Endodermal cell (in vitro differentiated cells): ENCODE measurements around the gene CCHCR1. TPM values are rescaled to one million over a fixed set of nuclear protein-coding genes. Genes with fewer than 3 reads are reported as not detected.

ENCODE experiments used
- DNase-seq: peaks from one replicate; pipeline ENCODE4 v3.0.0-alpha.2; 2017
- H3K27ac ChIP-seq: 2 replicates; pipeline ENCODE4 v1.5.1; 2013; ENCODE audit warnings: mild to moderate bottlenecking, low read depth, low read length, moderate library complexity
- H3K27me3 ChIP-seq: 2 replicates; pipeline ENCODE4 v1.6.1; 2013; ENCODE audit warnings: mild to moderate bottlenecking, low read length, moderate library complexity; ENCODE audit not compliant: insufficient read depth, control insufficient read depth, poor library complexity, severe bottlenecking
- H3K36me3 ChIP-seq: 2 replicates; pipeline ENCODE4 v1.7.0; 2013; ENCODE audit warnings: mild to moderate bottlenecking, low read length, moderate library complexity; ENCODE audit not compliant: control insufficient read depth, insufficient read depth
- H3K4me1 ChIP-seq: one replicate; pipeline ENCODE4 v1.7.0; 2013; ENCODE audit warnings: low read length; ENCODE audit not compliant: control insufficient read depth, insufficient read depth
- H3K4me3 ChIP-seq: 2 replicates; pipeline ENCODE4 v1.5.1; 2013; ENCODE audit warnings: mild to moderate bottlenecking, low read length, moderate library complexity
- H3K9ac ChIP-seq: 2 replicates; pipeline ENCODE4 v1.6.1; 2013; ENCODE audit warnings: mild to moderate bottlenecking, low read length, moderate library complexity; ENCODE audit not compliant: poor library complexity, severe bottlenecking; ENCODE audit errors: extremely low read depth
- H3K9me3 ChIP-seq: 2 replicates; pipeline ENCODE4 v1.6.1; 2013; ENCODE audit warnings: mild to moderate bottlenecking, low read length, moderate library complexity; ENCODE audit not compliant: control insufficient read depth
- H3K27ac Mint-ChIP-seq: 2 replicates; pipeline ENCODE4 v1.8.0; 2020; ENCODE audit warnings: mixed read lengths
- H3K27me3 Mint-ChIP-seq: 2 replicates; pipeline ENCODE4 v1.8.0; 2021; ENCODE audit warnings: mild to moderate bottlenecking, mixed read lengths; ENCODE audit not compliant: insufficient read depth
- H3K36me3 Mint-ChIP-seq: 2 replicates; pipeline ENCODE4 v1.8.0; 2020; ENCODE audit warnings: low read depth, mixed read lengths
- H3K4me1 Mint-ChIP-seq: 2 replicates; pipeline ENCODE4 v1.8.0; 2020; ENCODE audit warnings: mixed read lengths
- H3K4me3 Mint-ChIP-seq: 2 replicates; pipeline ENCODE4 v1.8.0; 2020; ENCODE audit warnings: mild to moderate bottlenecking, moderate library complexity, mixed read lengths
- H3K9me3 Mint-ChIP-seq: 2 replicates; pipeline ENCODE4 v1.8.0; 2020; ENCODE audit warnings: mild to moderate bottlenecking, mixed read lengths
- CTCF ChIP-seq: fragments of 200-600 bp; sonication (generic); conservative IDR thresholded peaks from 2 replicates; pipeline ENCODE4 v1.5.0; 2021; ENCODE audit warnings: antibody characterized with exemption, mild to moderate bottlenecking
- WGBS, 2 experiments: methylation state at CpG; one replicate each; pipeline versions ENCODE4 v1.1.5 to v1.1.7; 2013; ENCODE audit warnings: missing lambda C conversion rate in 2 of 2, mixed read lengths in 1 of 2; ENCODE audit not compliant: insufficient coverage in 1 of 2, insufficient read length in 1 of 2; 5-methylcytosine and 5-hydroxymethylcytosine counted together
- total RNA-seq, 2 donors: library from RNA; stranded (reverse); fragmentation: NEBNext Ultra II Directional in 1 of 2; extraction: Animal tissue kit (Norgen Biotek cat#: 25700) in 1 of 2; gene quantifications; 2 replicates in 1 of 2; 3 replicates in 1 of 2; pipeline ENCODE4 v1.2.1, GENCODE V29; 2021

CCHCR1 gene
- total RNA-seq, 2 donors from 2014 or later: 56.5 to 73.6 TPM

DNA sequence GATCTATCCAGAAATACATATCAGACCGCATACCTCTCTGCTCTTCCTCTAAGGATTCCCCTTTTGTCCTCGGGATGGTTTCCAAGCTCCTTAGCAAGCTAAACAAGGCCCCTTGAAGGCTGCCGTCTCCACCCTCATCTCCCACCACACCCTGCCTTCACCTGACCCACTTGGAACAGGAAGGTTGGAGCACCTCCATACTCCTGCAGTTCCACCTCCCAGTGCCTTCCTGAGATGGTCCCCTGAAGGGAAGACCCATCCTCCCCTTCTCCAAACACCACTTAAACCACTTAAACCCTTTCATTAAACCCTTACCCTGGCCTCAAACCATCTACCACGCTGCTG, 21.4 kb upstream of the CCHCR1 start:
- Histone ChIP-seq H3K4me3 (no peak overlapping the region), H3K9ac (no peak overlapping the region), H3K4me1 (no peaks in the 10 kb centered on the region), H3K9me3 (no peaks in the 10 kb centered on the region), H3K27me3 (no peaks in the 10 kb centered on the region), H3K27ac (no peak overlapping the region), H3K36me3 (no peaks in the 10 kb centered on the region)
- no peak for DNase-seq
- H3K27me3 Mint-ChIP-seq: no peaks in the 10 kb centered on the region
- no peak overlapping the region for H3K27ac Mint-ChIP-seq
- no peak overlapping the region for H3K4me3 Mint-ChIP-seq
- TF ChIP-seq CTCF: no peak
- H3K36me3 Mint-ChIP-seq: no peaks in the 10 kb centered on the region
- H3K4me1 Mint-ChIP-seq: peaks cover 17% of the 10 kb centered on the region
- WGBS, 2 experiments: 91 to 93% methylated on average over 4 of the region's 4 CpGs
- no peaks in the 10 kb centered on the region for H3K9me3 Mint-ChIP-seq

DNA sequence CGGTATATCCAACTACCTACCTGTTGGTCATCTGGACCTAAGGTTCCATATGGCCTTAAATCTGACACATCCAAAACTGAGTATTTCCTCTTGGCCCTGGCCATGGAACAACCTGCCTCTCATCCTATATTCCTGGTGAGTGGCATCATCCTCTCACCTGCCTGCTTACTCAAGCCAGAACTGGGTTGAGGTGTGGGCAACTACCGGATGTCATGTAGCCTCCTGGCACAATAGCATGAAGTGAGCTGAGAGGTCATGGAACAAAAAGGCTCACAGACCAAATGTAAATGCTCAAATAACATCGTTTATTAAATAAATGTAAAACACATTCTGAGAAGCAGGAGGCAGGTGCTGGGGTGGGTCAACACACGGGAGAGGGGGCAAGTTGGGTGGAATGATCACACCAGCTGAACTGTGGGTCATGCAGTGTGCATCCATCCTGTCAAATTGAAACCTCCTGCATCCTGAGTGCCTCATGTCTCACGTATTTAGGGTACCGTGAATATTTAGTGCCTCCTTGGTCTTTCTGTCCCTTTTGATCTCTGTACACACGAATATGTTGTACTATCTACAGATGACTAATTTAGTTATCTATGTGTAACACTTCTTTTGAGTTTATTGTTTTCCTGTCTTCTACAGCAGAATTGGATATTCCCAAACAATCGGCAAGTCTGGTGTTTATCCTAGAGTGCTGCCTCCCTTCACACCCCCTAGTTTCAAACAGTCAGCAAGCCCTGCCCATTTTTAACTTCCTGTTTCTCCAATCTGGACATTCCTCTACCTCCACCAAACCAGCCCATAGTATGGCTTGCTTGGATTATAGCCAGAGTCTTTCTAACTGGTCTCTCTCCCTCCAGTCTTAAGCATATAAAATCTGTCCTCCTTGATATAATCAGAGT, 20.8 kb upstream of the CCHCR1 start:
- no peaks in the 10 kb centered on the region for H3K9me3 ChIP-seq
- no peaks in the 10 kb centered on the region for H3K27me3 ChIP-seq
- Mint-ChIP-seq H3K36me3 (no peaks in the 10 kb centered on the region), H3K27me3 (no peaks in the 10 kb centered on the region), H3K27ac (no peak overlapping the region), H3K9me3 (no peaks in the 10 kb centered on the region), H3K4me1 (peaks cover 13% of the 10 kb centered on the region), H3K4me3 (no peak overlapping the region)
- TF ChIP-seq CTCF: no peak
- H3K27ac ChIP-seq: no peak overlapping the region
- peaks cover 2% of the 10 kb centered on the region for H3K4me1 ChIP-seq
- DNase-seq: peak; percentile 34
- H3K4me3 ChIP-seq: no peak overlapping the region
- WGBS, 2 experiments: 93% methylated on average over 5 to 8 of the region's 8 CpGs
- H3K36me3 ChIP-seq: no peaks in the 10 kb centered on the region
- no peak overlapping the region for H3K9ac ChIP-seq

- TF ChIP-seq CTCF: no peak
- H3K4me3 Mint-ChIP-seq: no peak overlapping the region
- H3K27me3 Mint-ChIP-seq: peaks cover 2% of the 10 kb centered on the region
- 85 to 92% methylated on average over 3 of the region's 3 CpGs for WGBS, 2 experiments
- no peaks in the 10 kb centered on the region for H3K36me3 Mint-ChIP-seq
- Histone ChIP-seq H3K27ac (no peak overlapping the region), H3K4me3 (no peak overlapping the region), H3K36me3 (no peaks in the 10 kb centered on the region), H3K27me3 (no peaks in the 10 kb centered on the region), H3K9ac (no peak overlapping the region), H3K4me1 (peaks cover 19% of the 10 kb centered on the region), H3K9me3 (no peaks in the 10 kb centered on the region)
- H3K4me1 Mint-ChIP-seq: peaks cover 27% of the 10 kb centered on the region
- no peak overlapping the region for H3K27ac Mint-ChIP-seq
- peak; percentile 42 for DNase-seq
- no peaks in the 10 kb centered on the region for H3K9me3 Mint-ChIP-seq
Measured at GRCh38 chr6:31175971-31176370, 18.4 kb upstream of the CCHCR1 start.
